ENCODE measurements around the gene SLC39A2.
A peak's percentile ranks its signal among the peaks of the same experiment; 100 is the strongest.
"Not testable (repeated sequence)": the region's sequence is repeated elsewhere in the genome, so short reads cannot be mapped to it uniquely, and the experiment has no call there.

SLC39A2 gene

GRCh38 chr14:21026274-21026987, 27.3 kb downstream of the SLC39A2 start:
- DNase-seq: no peak

DNA sequence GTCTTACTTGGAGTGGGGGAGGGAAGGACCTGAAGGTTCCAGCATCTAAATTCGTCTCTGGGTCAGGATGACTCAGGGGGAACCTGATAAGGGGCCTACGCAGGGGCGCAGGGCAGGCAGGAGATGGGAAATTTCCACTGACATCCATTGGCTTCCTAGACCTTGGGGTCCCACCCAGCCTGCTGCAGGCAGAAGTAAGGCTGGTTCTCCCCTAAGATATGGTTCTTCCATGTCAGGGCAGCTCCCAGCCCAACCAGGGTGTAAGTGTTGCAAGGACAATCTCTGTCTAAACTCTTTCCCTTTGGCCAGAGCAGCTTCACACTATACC, 27.9 kb downstream of the SLC39A2 start:
- no peak for DNase-seq

- no peak for DNase-seq
Observed at GRCh38 chr14:21029917-21030316, 30.8 kb downstream of the SLC39A2 start, which contains the start of gene TPPP2. Gene TPPP2 (plus strand): TSS chr14:21030217. CDS start chr14:21030582, 365 bp downstream.

- DNase-seq: no peak
Observed at GRCh38 chr14:21030531-21030930, 31.4 kb downstream of the SLC39A2 start.

GRCh38 chr14:21032326-21033132, 33.4 kb downstream of the SLC39A2 start:
- DNase-seq: no peak

DNA sequence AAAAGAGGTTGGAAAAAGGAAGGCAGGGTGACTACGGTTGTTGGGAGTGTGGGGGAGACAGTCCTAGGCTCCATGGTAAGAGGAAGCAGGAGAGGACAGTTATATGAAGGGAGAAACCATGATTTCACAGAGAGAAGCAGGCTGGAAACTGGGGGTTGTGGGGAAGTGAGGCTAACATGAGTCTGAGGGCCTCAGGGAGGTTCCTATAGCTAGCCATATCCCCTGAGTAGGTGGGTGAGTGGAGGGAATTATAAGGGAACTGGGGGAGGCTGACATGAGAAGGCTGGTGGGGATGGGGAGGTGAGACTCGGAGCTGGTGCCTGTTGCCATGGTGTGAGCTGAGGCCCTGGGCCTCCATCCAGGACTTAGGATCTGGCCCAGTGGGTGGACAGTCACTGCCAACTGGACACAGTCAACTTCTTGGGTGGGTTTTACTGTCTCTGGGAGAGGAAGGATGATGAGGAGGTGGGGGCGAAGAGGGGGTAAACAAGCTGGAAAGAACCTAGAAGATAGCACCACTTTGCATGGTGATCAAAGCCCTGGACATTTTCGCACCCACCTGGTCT, 34.1 kb downstream of the SLC39A2 start:
- DNase-seq: no peak

- DNase-seq: no peak
Observed at GRCh38 chr14:21034707-21035106, 35.6 kb downstream of the SLC39A2 start, which contains the start of gene RNASE13. Gene RNASE13 (minus strand): TSS chr14:21034807. CDS start chr14:21034288, 519 bp downstream.

GRCh38 chr14:21036751-21037150, 37.7 kb downstream of the SLC39A2 start:
- DNase-seq: no peak

GRCh38 chr14:21037156-21037555, 38.1 kb downstream of the SLC39A2 start:
- no peak for DNase-seq

GRCh38 chr14:21038441-21039422, 39.6 kb downstream of the SLC39A2 start:
- peak; percentile 67 for DNase-seq

- peak; percentile 56 for DNase-seq
Observed at GRCh38 chr14:21039585-21040369, 40.7 kb downstream of the SLC39A2 start.

DNA sequence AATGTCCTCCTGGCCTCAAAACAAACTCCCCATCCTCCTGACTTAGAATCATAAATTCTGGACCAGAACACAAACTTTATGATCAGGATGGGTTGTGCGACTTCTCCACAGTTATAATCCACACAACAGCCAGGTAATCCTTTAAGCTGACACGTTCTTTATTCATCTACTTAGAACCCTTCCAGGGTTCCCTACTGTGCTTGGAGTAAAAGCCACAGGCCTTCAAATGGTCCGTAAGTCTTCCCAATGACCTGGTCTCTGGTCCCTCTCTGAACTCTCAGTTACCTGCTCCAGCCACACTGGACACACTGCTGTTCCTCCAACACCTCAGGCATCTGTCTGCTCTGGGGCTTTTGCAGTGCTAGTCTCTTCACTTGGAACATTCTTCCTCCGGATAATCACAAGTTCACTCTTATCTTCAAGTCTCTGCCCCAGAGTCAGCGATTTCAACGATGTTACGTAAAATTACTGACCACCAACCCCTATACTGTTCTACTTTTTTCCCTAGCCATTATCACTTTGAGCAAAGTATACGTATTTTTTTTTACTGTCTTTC, 41.4 kb downstream of the SLC39A2 start:
- DNase-seq: no peak

DNA sequence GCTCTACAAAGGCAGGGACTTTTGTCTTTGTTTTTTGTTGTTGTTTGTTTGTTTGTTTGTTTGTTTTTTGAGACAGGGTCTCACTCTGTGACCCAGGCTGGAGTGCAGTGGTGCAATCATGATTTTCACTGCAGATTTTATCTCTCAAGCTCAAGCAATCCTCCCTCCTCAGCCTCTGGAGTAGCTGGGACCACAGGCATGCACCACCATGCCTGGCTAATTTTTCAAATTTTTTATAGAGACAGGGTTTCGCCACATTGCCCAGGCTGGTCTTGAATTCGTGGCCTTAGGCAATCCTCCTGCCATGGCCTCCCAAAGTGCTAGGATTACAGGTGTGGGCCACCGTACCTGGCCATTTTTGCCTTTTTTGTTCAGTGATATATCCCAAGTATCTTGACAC, 41.8 kb downstream of the SLC39A2 start:
- not testable (repeated sequence) for DNase-seq

DNA sequence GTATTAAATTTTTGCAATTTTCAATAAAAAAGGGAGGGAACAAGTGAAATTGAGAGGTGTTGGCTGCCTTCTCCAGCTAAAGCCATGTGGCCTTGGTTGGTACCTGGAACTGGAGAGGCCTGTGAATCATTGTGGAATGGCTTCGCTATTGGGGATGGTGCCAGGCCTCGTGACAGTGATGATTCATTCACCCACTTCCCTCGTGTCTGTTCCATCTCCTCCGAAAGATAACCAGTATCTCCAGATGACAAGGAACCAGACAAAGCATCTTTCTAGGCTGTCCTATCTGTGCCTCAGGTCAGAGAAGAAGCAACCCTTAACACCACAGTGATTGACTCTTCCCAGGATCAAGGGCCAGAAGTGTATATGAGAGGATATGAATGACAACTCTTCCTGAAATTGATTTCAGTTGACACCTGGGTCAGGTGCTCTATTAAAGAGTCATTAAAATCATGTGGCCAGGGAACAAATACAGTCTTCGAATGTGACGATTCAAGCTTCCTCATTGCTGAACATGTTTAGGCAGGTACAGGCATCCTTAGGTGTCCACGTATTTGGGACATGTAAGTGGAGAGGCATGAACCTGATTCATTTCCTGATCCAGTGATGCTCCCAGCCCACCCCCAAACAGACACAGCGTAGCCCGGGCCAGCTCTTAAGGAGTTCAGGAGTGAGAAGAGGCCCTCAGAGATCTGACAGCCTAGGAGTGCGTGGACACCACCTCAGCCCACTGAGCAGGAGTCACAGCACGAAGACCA, 42.8 kb downstream of the SLC39A2 start, which contains the start of gene RNASE7:
Gene RNASE7 (plus strand): TSS at position 687 of the 758 bp plus-strand sequence. CDS start 631 bp downstream, outside the sequence.
- DNase-seq: no peak

DNA sequence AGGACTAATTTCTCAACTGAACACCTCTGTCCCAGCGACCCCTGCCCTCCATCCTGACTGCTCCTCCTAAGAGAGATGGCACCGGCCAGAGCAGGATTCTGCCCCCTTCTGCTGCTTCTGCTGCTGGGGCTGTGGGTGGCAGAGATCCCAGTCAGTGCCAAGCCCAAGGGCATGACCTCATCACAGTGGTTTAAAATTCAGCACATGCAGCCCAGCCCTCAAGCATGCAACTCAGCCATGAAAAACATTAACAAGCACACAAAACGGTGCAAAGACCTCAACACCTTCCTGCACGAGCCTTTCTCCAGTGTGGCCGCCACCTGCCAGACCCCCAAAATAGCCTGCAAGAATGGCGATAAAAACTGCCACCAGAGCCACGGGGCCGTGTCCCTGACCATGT, 43.8 kb downstream of the SLC39A2 start:
- no peak for DNase-seq

DNA sequence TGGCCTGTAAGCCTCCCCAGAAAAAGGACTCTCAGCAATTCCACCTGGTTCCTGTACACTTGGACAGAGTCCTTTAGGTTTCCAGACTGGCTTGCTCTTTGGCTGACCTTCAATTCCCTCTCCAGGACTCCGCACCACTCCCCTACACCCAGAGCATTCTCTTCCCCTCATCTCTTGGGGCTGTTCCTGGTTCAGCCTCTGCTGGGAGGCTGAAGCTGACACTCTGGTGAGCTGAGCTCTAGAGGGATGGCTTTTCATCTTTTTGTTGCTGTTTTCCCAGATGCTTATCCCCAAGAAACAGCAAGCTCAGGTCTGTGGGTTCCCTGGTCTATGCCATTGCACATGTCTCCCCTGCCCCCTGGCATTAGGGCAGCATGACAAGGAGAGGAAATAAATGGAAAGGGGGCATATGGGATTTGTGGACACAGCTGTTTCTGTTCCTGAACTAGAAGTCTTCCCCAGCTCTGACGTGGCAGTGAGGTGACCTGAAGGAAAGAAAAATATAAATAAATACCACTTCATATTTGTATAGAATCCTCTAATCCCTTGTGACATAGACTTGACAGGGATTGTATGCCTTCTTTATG, 44.4 kb downstream of the SLC39A2 start:
- DNase-seq: peak; percentile 12

DNA sequence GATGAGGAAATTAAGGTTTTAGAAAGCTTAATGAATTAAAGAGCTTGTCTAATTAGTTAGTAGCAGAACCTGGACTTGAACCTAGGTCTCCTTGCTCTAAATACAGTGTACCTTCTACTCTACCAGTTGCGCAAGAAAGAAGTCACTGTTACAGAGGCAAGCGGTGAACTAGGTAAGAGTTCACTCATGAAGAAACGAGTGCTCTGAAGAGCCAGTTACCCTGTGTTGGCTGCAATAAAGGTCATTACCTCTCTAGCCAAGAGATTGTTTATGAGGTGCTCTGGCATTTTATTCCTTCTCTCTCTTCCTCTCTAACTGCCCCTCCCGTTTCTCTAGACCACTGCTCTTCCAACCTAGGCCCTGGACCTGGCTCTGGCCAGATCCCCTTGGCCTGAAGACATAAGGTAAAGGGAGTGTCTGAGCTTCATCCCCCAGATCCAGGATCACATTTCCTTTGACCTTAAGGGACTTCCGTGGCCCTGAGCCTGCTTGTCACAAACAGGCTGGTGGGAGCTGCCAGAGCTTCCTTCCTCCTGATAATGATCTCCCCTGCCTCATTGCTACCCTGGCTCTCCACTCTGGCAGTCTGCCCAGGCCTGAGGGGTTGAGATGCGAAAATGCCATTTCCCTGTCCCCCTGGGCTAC, 45.0 kb downstream of the SLC39A2 start:
- peak; percentile 22 for DNase-seq

DNA sequence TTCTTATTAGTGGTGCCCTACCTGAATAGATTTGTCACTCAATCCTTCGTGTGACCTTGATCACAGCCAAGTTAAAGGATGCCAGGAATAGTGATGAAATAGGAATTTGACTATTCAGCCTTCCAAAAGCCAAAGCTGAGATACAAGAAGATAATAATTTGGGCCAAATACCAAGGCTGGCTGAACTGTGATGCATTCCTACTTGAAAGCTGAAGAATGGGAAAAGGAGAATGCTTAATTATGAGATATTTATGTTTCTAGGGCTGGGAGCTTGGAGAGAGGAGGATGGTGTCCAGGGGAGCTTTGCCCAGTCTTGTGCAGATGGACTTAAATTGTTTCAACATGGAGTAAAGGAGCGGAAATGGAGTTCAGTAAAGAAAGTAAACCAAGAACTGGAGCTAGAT, 48.3 kb downstream of the SLC39A2 start:
- DNase-seq: no peak

DNA sequence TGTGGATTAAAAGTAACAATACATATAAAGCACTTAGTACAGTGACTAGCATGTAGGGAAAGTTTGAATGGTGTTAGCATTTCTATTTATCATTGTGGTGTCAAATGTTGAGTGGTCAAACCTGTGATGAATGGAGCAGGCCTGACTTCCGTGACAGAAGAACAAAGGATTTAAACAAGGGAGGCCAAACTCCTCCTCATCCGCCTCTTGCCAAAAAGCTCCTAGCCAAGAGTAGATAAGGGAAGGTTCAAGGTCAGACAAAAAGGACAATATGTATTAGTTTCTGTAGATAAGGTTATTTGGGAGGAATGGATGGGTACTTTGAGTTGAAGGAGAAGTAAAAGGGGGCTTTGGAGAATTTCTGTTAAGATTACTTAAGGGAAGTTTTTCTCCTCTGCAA, 49.5 kb downstream of the SLC39A2 start:
- DNase-seq: no peak

GRCh38 chr14:21049271-21049673, 50.2 kb downstream of the SLC39A2 start:
- no peak for DNase-seq

Measured in NCI-H69 (cell line).